Stimulated activated CD4-positive, alpha-beta T cell treated with anti-CD3 and anti-CD28 coated beads, Interleukin-1b, Interleukin-23, amount 100 ng/mL, for 48 hours (primary cell): ENCODE results near the gene ATP11A.

Source experiments
- DNase-seq: peaks from one replicate; pipeline ENCODE4 v3.0.0-alpha.2; 2020

The ATP11A gene

DNA sequence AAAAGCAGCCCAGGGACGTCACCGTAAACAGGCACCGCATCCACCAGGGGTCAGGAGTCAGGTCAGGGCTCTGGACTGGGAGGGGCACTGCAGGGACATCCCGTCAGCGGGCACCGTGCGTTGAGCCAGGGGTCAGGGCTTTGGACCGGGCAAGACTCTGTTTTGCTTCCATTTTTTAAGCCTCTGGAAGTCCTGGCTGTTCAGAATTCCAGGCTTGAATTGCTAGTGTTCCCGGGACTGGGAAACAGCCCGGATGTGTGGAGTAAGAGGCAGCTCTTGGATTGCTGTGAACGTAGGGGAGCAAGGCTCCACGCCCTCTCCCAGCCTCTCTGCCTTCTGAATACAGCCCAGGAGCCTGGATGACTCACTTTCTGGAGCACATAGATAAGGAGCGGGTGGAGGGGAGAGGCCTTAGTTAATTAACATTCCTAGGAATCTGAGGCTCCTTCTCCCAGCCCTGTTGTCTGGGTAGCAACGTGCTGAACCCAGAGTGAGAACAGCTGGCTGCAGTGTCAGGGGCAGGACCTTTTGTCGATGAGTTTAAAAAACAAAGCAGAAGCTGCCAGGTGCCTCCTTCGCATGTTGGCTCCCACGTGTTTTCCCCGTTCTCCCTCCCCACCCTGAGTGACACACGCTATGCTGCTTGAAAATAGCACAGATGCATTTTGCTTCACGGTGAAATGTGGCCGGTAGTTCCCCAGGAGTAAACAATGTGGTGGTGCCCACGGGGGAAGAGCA lies 21.9 kb downstream of the ATP11A start:
- no peak for DNase-seq

DNA sequence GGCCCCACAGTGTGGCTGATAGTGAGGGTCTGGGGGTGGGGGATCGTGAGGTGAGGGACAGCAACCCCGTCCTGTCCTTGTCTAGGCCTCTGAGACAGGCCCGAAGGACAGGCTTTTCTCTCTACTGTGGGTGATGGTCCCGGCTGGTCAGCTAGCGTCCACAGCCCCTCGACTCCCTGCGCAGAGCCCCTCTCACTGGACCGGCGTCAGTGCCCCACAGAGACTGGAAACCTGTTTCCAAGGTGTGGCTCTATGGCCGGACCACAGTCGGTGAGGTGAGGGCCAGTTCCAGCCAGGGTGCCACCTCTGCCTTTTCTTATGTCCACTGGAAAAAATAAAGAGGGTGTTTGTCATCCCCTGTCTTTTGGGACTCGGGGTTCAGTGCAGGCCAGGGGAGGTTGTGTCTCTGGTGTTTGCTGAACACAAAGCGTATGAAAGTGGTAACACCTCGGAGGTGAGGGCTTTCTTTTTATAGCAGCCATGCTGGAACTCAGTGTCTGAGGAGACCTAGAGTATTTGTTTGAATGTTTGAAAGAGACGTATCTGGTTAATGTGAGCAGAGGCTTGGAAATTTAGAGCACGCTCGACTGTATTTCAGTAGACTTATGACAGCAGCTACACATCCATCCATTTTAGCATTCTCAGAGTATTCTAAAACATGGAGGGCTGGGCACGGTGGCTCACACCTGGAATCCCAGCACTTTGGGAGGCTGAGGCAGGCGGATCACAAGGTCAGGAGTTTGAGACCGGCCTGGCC lies 22.8 kb downstream of the ATP11A start:
- no peak for DNase-seq

GRCh38 chr13:112713517-112714253 lies 23.8 kb downstream of the ATP11A start:
- DNase-seq: no peak

DNA sequence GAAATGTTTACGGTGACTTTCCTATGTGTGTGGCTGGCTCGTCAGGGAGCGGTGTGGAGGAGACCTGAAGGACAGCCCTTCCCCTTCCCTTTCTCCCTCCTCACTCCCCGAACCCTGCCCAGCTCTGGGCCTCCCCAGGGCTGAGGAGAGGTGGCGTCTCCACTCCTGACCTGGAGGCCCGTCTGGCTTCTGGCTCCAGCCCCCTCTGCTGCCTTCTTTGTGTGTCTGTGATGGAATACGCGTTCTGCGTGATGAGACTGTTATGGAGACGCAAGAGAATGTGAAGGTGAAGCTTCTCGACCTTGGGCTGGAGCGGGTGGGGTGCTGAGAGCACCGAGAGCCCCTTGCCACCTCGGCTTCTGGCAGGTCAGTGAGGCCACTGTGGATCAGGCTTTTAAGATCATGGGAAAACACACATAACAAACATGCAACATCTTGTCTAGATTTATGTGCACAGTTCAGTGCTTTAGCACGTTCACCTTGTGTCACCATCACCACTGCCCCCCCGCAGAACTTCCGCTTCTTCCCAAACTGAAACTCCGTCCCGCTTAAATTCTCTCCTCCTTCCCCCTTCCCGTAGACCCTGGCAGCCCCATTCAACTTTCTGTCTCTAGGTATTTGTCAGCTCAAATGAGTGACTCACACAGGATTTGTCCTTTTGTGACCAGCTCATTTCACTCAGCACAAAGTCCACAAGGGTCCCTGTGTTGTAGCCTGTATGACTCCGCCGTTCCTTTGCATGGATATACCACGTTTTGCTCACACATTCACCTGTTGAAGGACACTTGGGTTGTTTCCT lies 24.7 kb downstream of the ATP11A start:
- DNase-seq: no peak

GRCh38 chr13:112715210-112715609 lies 25.4 kb downstream of the ATP11A start:
- no peak for DNase-seq

GRCh38 chr13:112715715-112716460 lies 26.1 kb downstream of the ATP11A start:
- no peak for DNase-seq

DNA sequence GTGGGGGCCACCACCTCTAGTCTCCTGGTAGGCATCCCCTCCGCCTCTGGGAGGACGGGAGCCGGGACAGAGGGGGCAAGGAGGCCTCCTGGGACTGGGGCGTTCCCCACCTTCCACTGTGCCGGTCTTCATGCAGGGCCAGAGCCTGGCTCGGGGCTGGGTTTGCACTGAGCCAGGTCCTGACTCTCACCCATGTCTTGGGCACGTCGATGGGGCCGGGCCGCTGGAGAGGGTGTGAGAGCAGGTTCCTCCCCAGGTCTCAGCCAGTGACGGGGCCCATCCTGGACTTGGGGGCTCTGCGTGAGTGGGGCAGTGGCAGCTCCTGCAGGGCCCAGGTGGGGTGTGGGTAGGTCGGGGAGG lies 26.6 kb downstream of the ATP11A start:
- no peak for DNase-seq

GRCh38 chr13:112716841-112717520 lies 27.1 kb downstream of the ATP11A start:
- DNase-seq: no peak

GRCh38 chr13:112718318-112718717 lies 28.5 kb downstream of the ATP11A start:
- no peak for DNase-seq

GRCh38 chr13:112719016-112719415 lies 29.2 kb downstream of the ATP11A start:
- no peak for DNase-seq

- no peak for DNase-seq
These were observed 29.7 kb downstream of the ATP11A start for GRCh38 chr13:112719556-112719955.

DNA sequence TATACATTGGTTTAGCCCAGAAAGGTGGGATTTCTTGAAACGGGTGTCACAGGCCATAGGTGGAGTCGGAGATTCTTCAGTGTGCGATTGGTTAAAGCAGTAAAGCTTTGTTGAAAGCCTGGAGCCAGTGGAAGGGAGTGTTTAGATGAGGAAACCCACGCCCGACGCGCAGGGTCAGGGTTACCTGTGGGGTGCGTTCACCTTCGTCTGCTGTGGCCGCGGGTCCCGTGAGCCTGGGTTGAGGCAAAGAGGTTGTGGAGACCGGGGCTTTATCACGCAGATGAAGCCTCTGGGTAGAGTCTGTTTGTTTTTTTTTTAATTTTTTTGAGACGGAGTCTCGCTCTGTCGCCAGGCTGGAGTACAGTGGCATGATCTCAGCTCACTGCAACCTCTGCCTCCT lies 30.4 kb downstream of the ATP11A start:
- no peak for DNase-seq

- no peak for DNase-seq
These were observed 31.0 kb downstream of the ATP11A start for GRCh38 chr13:112720814-112721197.

- no peak for DNase-seq
These were observed 31.6 kb downstream of the ATP11A start for GRCh38 chr13:112721198-112722104.

GRCh38 chr13:112722433-112723263 lies 32.8 kb downstream of the ATP11A start:
- DNase-seq: no peak

DNA sequence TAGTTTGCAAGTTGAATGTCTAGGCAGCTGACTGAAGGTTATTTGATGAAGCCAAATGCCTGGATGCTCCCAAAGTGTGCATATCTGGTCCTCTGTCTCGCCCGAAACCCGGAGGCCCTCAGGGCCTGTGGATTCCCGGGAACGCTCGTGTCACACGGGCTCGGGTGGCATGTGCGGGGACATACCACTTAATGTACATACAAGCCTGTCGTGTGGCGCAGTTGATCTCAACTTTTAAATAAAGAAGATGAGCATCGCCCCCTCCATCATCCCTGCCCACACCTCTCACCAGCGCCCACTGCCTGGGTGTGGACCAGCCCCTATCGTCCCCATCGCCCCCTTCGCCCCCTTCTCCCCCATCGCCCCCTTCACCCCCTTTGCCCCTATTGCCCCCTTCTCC lies 33.9 kb downstream of the ATP11A start:
- no peak for DNase-seq

- no peak for DNase-seq
These were observed 35.0 kb downstream of the ATP11A start for GRCh38 chr13:112724788-112725345.

DNA sequence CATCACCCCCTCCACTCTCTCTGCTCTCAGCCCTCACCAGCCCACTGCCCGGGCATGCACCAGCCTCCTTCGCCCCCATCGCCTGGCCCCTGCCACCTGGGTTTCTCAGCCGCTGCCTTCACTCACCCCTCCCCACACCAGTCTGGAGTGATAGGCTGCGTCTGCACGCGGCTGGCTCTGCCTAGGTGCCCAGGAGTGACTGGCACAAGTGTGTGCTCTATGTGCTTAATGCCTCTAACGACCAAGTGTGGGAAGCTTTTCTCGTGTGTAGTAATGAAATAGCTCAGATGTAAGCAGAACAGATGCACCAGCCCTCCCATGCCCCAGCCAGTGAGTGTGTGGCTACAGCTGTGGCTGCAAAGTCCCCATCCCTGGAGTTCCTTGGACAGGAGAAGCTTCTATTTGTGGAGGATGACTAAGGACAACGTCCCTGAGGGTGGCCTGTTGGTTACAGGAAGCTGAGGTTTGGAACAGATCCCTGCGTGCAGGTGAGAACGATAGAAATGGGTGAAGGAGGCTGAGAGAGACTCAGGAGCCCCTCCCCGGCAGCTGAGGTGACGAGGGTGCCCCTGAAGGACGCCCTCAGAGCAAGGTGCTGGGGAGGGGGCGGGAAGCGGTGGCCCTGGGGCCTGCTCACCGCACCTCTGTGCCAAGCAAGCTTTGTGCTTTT lies 35.6 kb downstream of the ATP11A start:
- no peak for DNase-seq
